GM12865 (cell line): ENCODE results near the gene TBC1D4.

ENCODE experiments used
- DNase-seq: peaks from one replicate; pipeline ENCODE4 v3.0.0; 2010; ENCODE audit warnings: low read depth
- H3K4me3 ChIP-seq: 2 replicates; pipeline ENCODE4 v1.5.1; 2011; ENCODE audit warnings: mild to moderate bottlenecking, low read depth, low read length, control low read depth
- CTCF ChIP-seq: IDR thresholded peaks from 2 replicates; pipeline ENCODE4 v1.5.1; 2011; ENCODE audit warnings: low read length, control low read depth, low read depth, inconsistent platforms; ENCODE audit not compliant: insufficient read depth; ENCODE audit errors: missing control alignments

The TBC1D4 gene

GRCh38 chr13:75426421-75426820 lies 55.5 kb downstream of the TBC1D4 start:
- no peak for TF ChIP-seq CTCF
- H3K4me3 ChIP-seq, result no peak overlapping the region
- no peak for DNase-seq

GRCh38 chr13:75425216-75426009 lies 56.6 kb downstream of the TBC1D4 start:
- H3K4me3 ChIP-seq, result no peak overlapping the region
- TF ChIP-seq CTCF, result no peak
- peak; percentile 55 for DNase-seq

- H3K4me3 ChIP-seq, result no peak overlapping the region
- TF ChIP-seq CTCF, result no peak
- DNase-seq, result no peak
Observed at GRCh38 chr13:75423946-75424345, 58.0 kb downstream of the TBC1D4 start.

- DNase-seq, result no peak
- H3K4me3 ChIP-seq, result no peak overlapping the region
- TF ChIP-seq CTCF, result no peak
Observed at GRCh38 chr13:75422028-75422427, 59.9 kb downstream of the TBC1D4 start.

GRCh38 chr13:75421133-75421532 lies 60.8 kb downstream of the TBC1D4 start:
- no peak overlapping the region for H3K4me3 ChIP-seq
- no peak for TF ChIP-seq CTCF
- DNase-seq, result no peak

GRCh38 chr13:75419656-75420055 lies 62.3 kb downstream of the TBC1D4 start:
- no peak for TF ChIP-seq CTCF
- DNase-seq, result no peak
- no peak overlapping the region for H3K4me3 ChIP-seq

GRCh38 chr13:75418997-75419396 lies 63.0 kb downstream of the TBC1D4 start:
- no peak for DNase-seq
- H3K4me3 ChIP-seq, result no peak overlapping the region
- TF ChIP-seq CTCF, result no peak
